Mesendoderm (in vitro differentiated cells): Measurements from ENCODE around the gene ANKMY1.
A peak's percentile ranks its signal among the peaks of the same experiment; 100 is the strongest.

ENCODE experiments used
- DNase-seq: peaks from one replicate; pipeline ENCODE4 v3.0.0; 2013
- H2AK5ac ChIP-seq: 2 replicates; pipeline ENCODE4 v1.6.1; 2013; ENCODE audit warnings: low read length, inconsistent platforms
- H2BK120ac ChIP-seq: 2 replicates; pipeline ENCODE4 v1.6.1; 2013; ENCODE audit warnings: low read depth, mild to moderate bottlenecking, low read length, moderate library complexity, mixed read lengths
- H2BK15ac ChIP-seq: replicated peaks from 2 replicates; pipeline ENCODE4 v1.6.1; 2013; ENCODE audit warnings: low read depth, mild to moderate bottlenecking, moderate library complexity
- H2BK5ac ChIP-seq: 2 replicates; pipeline ENCODE4 v1.6.1; 2013; ENCODE audit warnings: low read length, inconsistent platforms
- H3K18ac ChIP-seq: 2 replicates; pipeline ENCODE4 v1.6.1; 2013; ENCODE audit warnings: mild to moderate bottlenecking, low read length, mixed read lengths
- H3K23ac ChIP-seq: one replicate; pipeline ENCODE4 v1.6.1; 2013; ENCODE audit warnings: low read length
- H3K27ac ChIP-seq: 2 replicates; pipeline ENCODE4 v1.5.1; 2013; ENCODE audit warnings: low read depth, mild to moderate bottlenecking, inconsistent platforms, low read length, moderate library complexity
- H3K27me3 ChIP-seq: 2 replicates; pipeline ENCODE4 v1.6.1; 2013; ENCODE audit warnings: low read length, control low read depth, mild to moderate bottlenecking, inconsistent platforms; ENCODE audit not compliant: insufficient read depth, poor library complexity
- H3K36me3 ChIP-seq: 2 replicates; pipeline ENCODE4 v1.6.1; 2013; ENCODE audit warnings: low read length, inconsistent platforms; ENCODE audit not compliant: control insufficient read depth, insufficient read depth
- H3K4ac ChIP-seq: one replicate; pipeline ENCODE4 v1.6.1; 2013; ENCODE audit warnings: low read depth, mild to moderate bottlenecking, low read length, moderate library complexity
- H3K4me1 ChIP-seq: 2 replicates; pipeline ENCODE4 v1.6.1; 2013; ENCODE audit warnings: low read depth, low read length, inconsistent platforms; ENCODE audit not compliant: control insufficient read depth
- H3K4me2 ChIP-seq: 2 replicates; pipeline ENCODE4 v1.6.1; 2013; ENCODE audit warnings: low read length
- H3K4me3 ChIP-seq: 2 replicates; pipeline ENCODE4 v1.5.1; 2013; ENCODE audit warnings: mild to moderate bottlenecking, low read length
- H3K56ac ChIP-seq: one replicate; pipeline ENCODE4 v1.6.1; 2013; ENCODE audit warnings: low read length
- H3K79me1 ChIP-seq: 2 replicates; pipeline ENCODE4 v1.6.1; 2013; ENCODE audit warnings: low read length, inconsistent platforms
- H3K79me2 ChIP-seq: 2 replicates; pipeline ENCODE4 v1.6.1; 2013; ENCODE audit warnings: mild to moderate bottlenecking, low read length; ENCODE audit not compliant: control insufficient read depth, insufficient read depth
- H3K9ac ChIP-seq: 2 replicates; pipeline ENCODE4 v1.6.1; 2013; ENCODE audit warnings: low read length, inconsistent platforms
- H4K5ac ChIP-seq: one replicate; pipeline ENCODE4 v1.6.1; 2013; ENCODE audit warnings: low read length
- H4K8ac ChIP-seq: one replicate; pipeline ENCODE4 v1.6.1; 2013; ENCODE audit warnings: low read depth, mild to moderate bottlenecking, control low read depth, low read length, moderate library complexity
- WGBS: extraction: QIAGEN DNeasy Blood & Tissue Kit; methylation state at CpG from one replicate; pipeline ENCODE4 v1.1.7; 2013; ENCODE audit warnings: low lambda C conversion rate, missing lambda C conversion rate; ENCODE audit not compliant: insufficient coverage; ENCODE audit errors: extremely low coverage; 5-methylcytosine and 5-hydroxymethylcytosine counted together

Gene ANKMY1

GRCh38 chr2:240589375-240589774 is 31.6 kb upstream of the ANKMY1 start:
- no peak overlapping the region for H3K9ac ChIP-seq
- no peak overlapping the region for H3K56ac ChIP-seq
- no peak overlapping the region for H3K4me2 ChIP-seq
- H4K5ac ChIP-seq, result no peak overlapping the region
- no peak overlapping the region for H2BK5ac ChIP-seq
- no peak overlapping the region for H4K8ac ChIP-seq
- WGBS, result no CpG with 5 or more reads among the region's 14 CpGs
- peaks cover 25% of the 10 kb centered on the region for H3K79me2 ChIP-seq
- H2BK120ac ChIP-seq, result no peak overlapping the region
- H3K27me3 ChIP-seq, result no peaks in the 10 kb centered on the region
- H3K23ac ChIP-seq, result no peak overlapping the region
- H3K36me3 ChIP-seq, result no peaks in the 10 kb centered on the region
- no peak for DNase-seq
- H3K79me1 ChIP-seq, result peaks cover 25% of the 10 kb centered on the region
- no peak overlapping the region for H2AK5ac ChIP-seq
- no peak overlapping the region for H3K27ac ChIP-seq
- no peak overlapping the region for H3K4ac ChIP-seq
- no peak overlapping the region for H3K18ac ChIP-seq
- no peak overlapping the region for H2BK15ac ChIP-seq
- peaks cover 12% of the 10 kb centered on the region for H3K4me1 ChIP-seq
- no peak overlapping the region for H3K4me3 ChIP-seq

GRCh38 chr2:240588669-240589068 is 30.9 kb upstream of the ANKMY1 start:
- Histone ChIP-seq H3K56ac (no peak overlapping the region), H3K18ac (no peak overlapping the region)
- no CpG with 5 or more reads among the region's 4 CpGs for WGBS

GRCh38 chr2:240588006-240588655 is 30.3 kb upstream of the ANKMY1 start:
- no peaks in the 10 kb centered on the region for H3K27me3 ChIP-seq
- H2AK5ac ChIP-seq, result no peak overlapping the region
- no peak overlapping the region for H2BK5ac ChIP-seq
- H3K18ac ChIP-seq, result no peak overlapping the region
- peak overlapping the region; percentile 25 for H3K4me2 ChIP-seq
- peak overlapping the region; percentile 22 for H3K56ac ChIP-seq
- no CpG with 5 or more reads among the region's 10 CpGs for WGBS
- no peak overlapping the region for H2BK15ac ChIP-seq
- peak overlapping the region; percentile 79 for H3K9ac ChIP-seq
- H3K27ac ChIP-seq, result no peak overlapping the region
- no peak overlapping the region for H3K4me3 ChIP-seq
- no peak overlapping the region for H4K8ac ChIP-seq
- H2BK120ac ChIP-seq, result no peak overlapping the region
- peaks cover 27% of the 10 kb centered on the region for H3K79me2 ChIP-seq
- no peak overlapping the region for H3K23ac ChIP-seq
- H3K4ac ChIP-seq, result no peak overlapping the region
- peaks cover 12% of the 10 kb centered on the region for H3K4me1 ChIP-seq
- DNase-seq, result no peak
- H3K79me1 ChIP-seq, result peaks cover 30% of the 10 kb centered on the region
- no peaks in the 10 kb centered on the region for H3K36me3 ChIP-seq
- H4K5ac ChIP-seq, result no peak overlapping the region

More at GRCh38 chr2:240588669-240589068, 30.9 kb upstream of the ANKMY1 start:
- no peak for DNase-seq
- Histone ChIP-seq H4K8ac (no peak overlapping the region), H2BK5ac (no peak overlapping the region), H3K79me2 (peaks cover 27% of the 10 kb centered on the region), H2AK5ac (no peak overlapping the region), H3K4me2 (no peak overlapping the region), H3K27ac (no peak overlapping the region), H3K79me1 (peaks cover 26% of the 10 kb centered on the region), H2BK120ac (no peak overlapping the region), H3K36me3 (no peaks in the 10 kb centered on the region), H3K4me1 (peaks cover 12% of the 10 kb centered on the region), H2BK15ac (no peak overlapping the region), H3K4ac (no peak overlapping the region), H3K4me3 (no peak overlapping the region), H3K9ac (no peak overlapping the region), H3K23ac (no peak overlapping the region), H3K27me3 (no peaks in the 10 kb centered on the region), H4K5ac (no peak overlapping the region)

- peaks cover 27% of the 10 kb centered on the region for H3K79me2 ChIP-seq
- peak overlapping the region; percentile 83 for H3K56ac ChIP-seq
- peak; percentile 59 for DNase-seq
- H3K18ac ChIP-seq, result peak overlapping the region; percentile 13
- H3K79me1 ChIP-seq, result peaks cover 33% of the 10 kb centered on the region
- no peak overlapping the region for H2BK5ac ChIP-seq
- no peaks in the 10 kb centered on the region for H3K27me3 ChIP-seq
- no peak overlapping the region for H2BK120ac ChIP-seq
- H4K5ac ChIP-seq, result no peak overlapping the region
- H3K27ac ChIP-seq, result no peak overlapping the region
- peak overlapping the region; percentile 78 for H3K4me3 ChIP-seq
- WGBS, result no CpG with 5 or more reads among the region's 62 CpGs
- H4K8ac ChIP-seq, result no peak overlapping the region
- peak overlapping the region; percentile 74 for H3K4me2 ChIP-seq
- H3K4ac ChIP-seq, result no peak overlapping the region
- H2BK15ac ChIP-seq, result no peak overlapping the region
- H2AK5ac ChIP-seq, result no peak overlapping the region
- H3K9ac ChIP-seq, result peak overlapping the region; percentile 79
- peaks cover 12% of the 10 kb centered on the region for H3K4me1 ChIP-seq
- H3K23ac ChIP-seq, result no peak overlapping the region
- no peaks in the 10 kb centered on the region for H3K36me3 ChIP-seq
Observed at GRCh38 chr2:240586919-240587800, 29.4 kb upstream of the ANKMY1 start.

GRCh38 chr2:240586198-240586918 is 28.6 kb upstream of the ANKMY1 start, which contains the start of gene CAPN10:
Gene CAPN10 (plus strand): TSS chr2:240586734. CDS start chr2:240586912, 178 bp downstream.
- H3K27me3 ChIP-seq, result no peaks in the 10 kb centered on the region
- peaks cover 32% of the 10 kb centered on the region for H3K79me1 ChIP-seq
- no peak within 1 kb of the TSS for H4K8ac ChIP-seq
- H3K36me3 ChIP-seq, result no peaks in the 10 kb centered on the region
- H3K56ac ChIP-seq, result peak within 1 kb of the TSS; percentile 92
- no peak within 1 kb of the TSS for H2BK15ac ChIP-seq
- H2AK5ac ChIP-seq, result no peak within 1 kb of the TSS
- H3K27ac ChIP-seq, result peak within 1 kb of the TSS; percentile 58
- peak within 1 kb of the TSS; percentile 81 for H3K18ac ChIP-seq
- H2BK5ac ChIP-seq, result no peak within 1 kb of the TSS
- H4K5ac ChIP-seq, result no peak within 1 kb of the TSS
- DNase-seq, result peak; percentile 97
- peak within 1 kb of the TSS; percentile 74 for H3K4me2 ChIP-seq
- peaks cover 12% of the 10 kb centered on the region for H3K4me1 ChIP-seq
- peak within 1 kb of the TSS; percentile 94 for H3K9ac ChIP-seq
- H3K23ac ChIP-seq, result no peak within 1 kb of the TSS
- peaks cover 27% of the 10 kb centered on the region for H3K79me2 ChIP-seq
- peak within 1 kb of the TSS; percentile 78 for H3K4me3 ChIP-seq
- no peak within 1 kb of the TSS for H2BK120ac ChIP-seq
- peak within 1 kb of the TSS; percentile 78 for H3K4ac ChIP-seq
- no CpG with 5 or more reads among the region's 88 CpGs for WGBS
